Measurements from ENCODE around the gene ECE1. TPM values are rescaled to one million over a fixed set of nuclear protein-coding genes. Genes with fewer than 3 reads are reported as not detected.
"Not testable (repeated sequence)": the region's sequence is repeated elsewhere in the genome, so short reads cannot be mapped to it uniquely, and the experiment has no call there.

Gene ECE1
- polyA plus RNA-seq, 3 donors: 10.6 to 42.4 (median 23.3) TPM

- peaks cover 0 to 10% (median 0%) of the 10 kb centered on the region in 7 donors for H3K9me3 Mint-ChIP-seq
- WGBS (ENCODE audit: insufficient coverage): 100% methylated on average over 3 of the region's 8 CpGs
- H3K27me3 Mint-ChIP-seq (ENCODE audit: low read depth in 3 of 3): peaks cover 25 to 69% (median 57%) of the 10 kb centered on the region in 3 donors
- no peak for TF ChIP-seq CTCF (IDR thresholded peaks at IDR 0.05)
- H3K4me3 Mint-ChIP-seq: peak overlapping the region; percentile 70 to 94
- H3K36me3 Mint-ChIP-seq: peaks cover 48 to 59% of the 10 kb centered on the region in 2 donors
- H3K4me1 ChIP-seq (ENCODE audit: control insufficient read depth in 1 of 2, insufficient read depth in 2 of 2, low read length in 2 of 2): peaks cover 52 to 67% of the 10 kb centered on the region in 2 donors
- peak overlapping the region in 1 of 3 experiments; percentile 79 for H3K4me3 ChIP-seq (replicated peaks in 1 of 3; ENCODE audit: low read depth in 2 of 3, low read length in 3 of 3)
- H3K4me1 Mint-ChIP-seq: peaks cover 59% of the 10 kb centered on the region
- DNase-seq: peak in 2 of 3 donors; percentile 62 to 75
- H4K20me1 ChIP-seq (ENCODE audit: insufficient read depth, low read length): peaks cover 12% of the 10 kb centered on the region
- H3K79me2 ChIP-seq (ENCODE audit: insufficient read depth, low read length): no peaks in the 10 kb centered on the region
- intact Hi-C loops (cut with micrococcal nuclease): no loop called here
- peaks cover 6 to 14% of the 10 kb centered on the region in 2 donors for H3K36me3 ChIP-seq (replicated peaks in 1 of 2; ENCODE audit: control insufficient read depth in 1 of 2, insufficient read depth in 2 of 2, low read length in 2 of 2)
- peaks cover 0 to 43% of the 10 kb centered on the region in 2 donors for H3K27me3 ChIP-seq (ENCODE audit: control insufficient read depth in 2 of 2, insufficient read depth in 2 of 2, low read length in 2 of 2)
- H3K9ac ChIP-seq (ENCODE audit: insufficient read depth, low read length, poor library complexity, severe bottlenecking): no peak overlapping the region
- no peaks in the 10 kb centered on the region for H3K9me3 ChIP-seq (replicated peaks in 1 of 2; ENCODE audit: control insufficient read depth in 1 of 2, insufficient read depth in 1 of 2, low read length in 2 of 2)
- H3K27ac ChIP-seq (ENCODE audit: low read depth in 1 of 2, low read length in 2 of 2): no peak overlapping the region
- peak overlapping the region in 5 of 7 donors; percentile 33 to 88 (median 75) for H3K27ac Mint-ChIP-seq
- H3K4me2 ChIP-seq (replicated peaks; ENCODE audit: extremely low read depth, low read length, poor library complexity, severe bottlenecking): peak overlapping the region; percentile 81
- no peak overlapping the region for H2AFZ ChIP-seq (ENCODE audit: insufficient read depth, low read depth, low read length, poor library complexity, severe bottlenecking)
Observed at GRCh38 chr1:21287905-21288514, 2.3 kb downstream of the ECE1 start.

GRCh38 chr1:21285386-21285785 is 4.9 kb downstream of the ECE1 start:
- H3K9me3 Mint-ChIP-seq; H3K9me3 ChIP-seq (replicated peaks in 1 of 2; ENCODE audit: control insufficient read depth in 1 of 2, insufficient read depth in 1 of 2, low read length in 2 of 2); H2AFZ ChIP-seq (ENCODE audit: insufficient read depth, low read depth, low read length, poor library complexity, severe bottlenecking); DNase-seq; H3K4me3 ChIP-seq (replicated peaks in 1 of 3; ENCODE audit: low read depth in 2 of 3, low read length in 3 of 3); intact Hi-C loops (cut with micrococcal nuclease); H3K9ac ChIP-seq (ENCODE audit: insufficient read depth, low read length, poor library complexity, severe bottlenecking); H3K79me2 ChIP-seq (ENCODE audit: insufficient read depth, low read length): not testable (repeated sequence)
- Mint-ChIP-seq H3K27me3 (ENCODE audit: low read depth in 3 of 3) (peaks cover 23 to 63% (median 43%) of the 10 kb centered on the region in 3 donors), H3K27ac (peak overlapping the region in 6 of 7 donors; percentile 25 to 84 (median 78)), H3K36me3 (peaks cover 58 to 60% of the 10 kb centered on the region in 2 donors), H3K4me1 (peaks cover 50% of the 10 kb centered on the region), H3K4me3 (peak overlapping the region in 1 of 2 donors; percentile 83)
- peaks cover 6 to 14% of the 10 kb centered on the region in 2 donors for H3K36me3 ChIP-seq (replicated peaks in 1 of 2; ENCODE audit: control insufficient read depth in 1 of 2, insufficient read depth in 2 of 2, low read length in 2 of 2)
- 90% methylated on average over 6 of the region's 6 CpGs for WGBS (ENCODE audit: insufficient coverage)
- peak overlapping the region in 1 of 2 donors; percentile 68 for H3K27ac ChIP-seq (ENCODE audit: low read depth in 1 of 2, low read length in 2 of 2)
- peak overlapping the region; percentile 44 for H3K4me2 ChIP-seq (replicated peaks; ENCODE audit: extremely low read depth, low read length, poor library complexity, severe bottlenecking)
- H4K20me1 ChIP-seq (ENCODE audit: insufficient read depth, low read length): peaks cover 12% of the 10 kb centered on the region
- peaks cover 0 to 33% of the 10 kb centered on the region in 2 donors for H3K27me3 ChIP-seq (ENCODE audit: control insufficient read depth in 2 of 2, insufficient read depth in 2 of 2, low read length in 2 of 2)
- peaks cover 41 to 56% of the 10 kb centered on the region in 2 donors for H3K4me1 ChIP-seq (ENCODE audit: control insufficient read depth in 1 of 2, insufficient read depth in 2 of 2, low read length in 2 of 2)
